Pancreas (tissue), 10 donors: ENCODE measurements around the gene GLB1L3. TPM values are rescaled to one million over a fixed set of nuclear protein-coding genes. Genes with fewer than 3 reads are reported as not detected.

ENCODE experiments used
- ATAC-seq, 4 donors: fragments of 200-7000 bp; cut with Tn5 transposase; one replicate each; pipeline versions ENCODE4 v1.8.0 to v1.9.1; 2020; ENCODE audit warnings: mild to moderate bottlenecking in 4 of 4, moderate library complexity in 4 of 4
- DNase-seq, 6 donors: peaks; one replicate each; pipeline ENCODE4 v3.0.0-alpha.2; 2020
- FAIRE-seq: peaks from 2 replicates; lab custom pipeline; 2012; peaks lifted over from hg19 to GRCh38; lab: Jason Lieb, UNC
- H3K27ac ChIP-seq, 4 donors: fragments of 200-600 bp; sonication (generic); 1 replicate in 3 of 4; 2 replicates in 1 of 4; pipeline versions ENCODE4 v1.5.0 to v1.8.0; 2020
- H3K27me3 ChIP-seq, 4 donors: fragments of 200-600 bp; one replicate each; pipeline ENCODE4 v1.8.0; 2021
- H3K36me3 ChIP-seq, 3 donors: fragments of 200-600 bp; sonication (generic) in 1 of 3; one replicate each; pipeline versions ENCODE4 v1.5.0 to v1.8.0; 2020 to 2021
- H3K4me1 ChIP-seq, 3 donors: fragments of 200-600 bp; one replicate each; pipeline ENCODE4 v1.8.0; 2021
- H3K4me3 ChIP-seq, 4 donors: fragments of 200-600 bp; sonication (generic) in 2 of 4; one replicate each; pipeline versions ENCODE4 v1.5.0 to v1.8.0; 2020 to 2021
- H3K9me3 ChIP-seq, 4 donors: fragments of 200-600 bp; one replicate each; pipeline ENCODE4 v1.8.0; 2021
- CTCF ChIP-seq, 4 donors: fragments of 200-600 bp; sonication (generic) in 3 of 4; IDR thresholded peaks; one replicate each; pipeline versions ENCODE4 v1.5.0 to v1.8.0; 2021; ENCODE audit warnings: antibody characterized with exemption in 4 of 4
- WGBS, 2 donors: extraction: QIAGEN DNeasy Blood & Tissue Kit; methylation state at CpG; one replicate each; pipeline ENCODE4 v1.1.7; 2013; 5-methylcytosine and 5-hydroxymethylcytosine counted together
- intact Hi-C, 3 donors: fragments of 100-400 bp; cut with DNase I; formaldehyde crosslinking; loops; one replicate each; pipeline versions ENCODE4 v1.11.1 to v1.14.2; 2022
- polyA plus RNA-seq, 2 donors: library from polyadenylated mRNA; stranded (reverse); fragments of 200-250 nt; gene quantifications; one replicate each; pipeline ENCODE4 v1.2.3, GENCODE V29; 2013
- total RNA-seq, 6 donors: library from RNA; stranded (reverse); fragmentation: NEBNext Ultra II Directional in 4 of 6; extraction: Animal tissue kit (Norgen Biotek cat#: 25700) in 4 of 6; gene quantifications; one replicate each; pipeline versions ENCODE4 v1.2.1 to v1.2.4, GENCODE V29; 2021 to 2023
- donor health status: healthy with polysubstance abuse.
- donor health status: DM: no; HTN: no; CAD: no; lungs with moderate emphysema.
- donor health status: DM: no; HTN: no; CAD: no.
- donor health status: control.
- donor health status: control.
- donor health status: Bipolar disorder and iron deficiency.
- donor health status: DM: yes; HTN: yes; CAD: no.
- donor health status: DM: no; HTN: no; CAD: no.
- donor health status: DM: no; HTN: no; CAD: no.
- donor health status: DM: yes; HTN: yes; CAD: no.

The GLB1L3 gene
- total and polyA plus RNA-seq, 8 donors, result 0.12 to 0.38 (median 0.14) TPM; not detected in 4

- no peaks in the 10 kb centered on the region for H3K27me3 ChIP-seq
- no peaks in the 10 kb centered on the region for H3K9me3 ChIP-seq
- H3K27ac ChIP-seq, result no peak overlapping the region
- H3K4me3 ChIP-seq, result no peak overlapping the region
- TF ChIP-seq CTCF (IDR thresholded peaks at IDR 0.05), result no peak
- WGBS, 2 donors, result 86 to 87% methylated on average over 25 to 26 of the region's 26 CpGs
- intact Hi-C loops, result no loop called here
- no peaks in the 10 kb centered on the region for H3K36me3 ChIP-seq
- FAIRE-seq, result no peak
- peak in 1 of 6 donors; percentile 48 for DNase-seq
- no peak for ATAC-seq
- H3K4me1 ChIP-seq, result no peaks in the 10 kb centered on the region
Observed at GRCh38 chr11:134361661-134362060, 85.5 kb downstream of the GLB1L3 start.

GRCh38 chr11:134362192-134362901 lies 86.2 kb downstream of the GLB1L3 start:
- intact Hi-C loops, result no loop called here
- no peaks in the 10 kb centered on the region for H3K9me3 ChIP-seq
- H3K27ac ChIP-seq, result no peak overlapping the region
- peak in 1 of 6 donors; percentile 34 for DNase-seq
- H3K27me3 ChIP-seq, result no peaks in the 10 kb centered on the region
- H3K4me3 ChIP-seq, result no peak overlapping the region
- H3K36me3 ChIP-seq, result no peaks in the 10 kb centered on the region
- H3K4me1 ChIP-seq, result no peaks in the 10 kb centered on the region
- 89 to 92% methylated on average over 31 to 32 of the region's 32 CpGs for WGBS, 2 donors
- no peak for FAIRE-seq
- no peak for TF ChIP-seq CTCF (IDR thresholded peaks at IDR 0.05)
- ATAC-seq, result no peak

GRCh38 chr11:134363161-134363560 lies 87.0 kb downstream of the GLB1L3 start:
- no peak for FAIRE-seq
- no peak for TF ChIP-seq CTCF (IDR thresholded peaks at IDR 0.05)
- no peaks in the 10 kb centered on the region for H3K9me3 ChIP-seq
- no peak overlapping the region for H3K27ac ChIP-seq
- H3K27me3 ChIP-seq, result no peaks in the 10 kb centered on the region
- 91 to 97% methylated on average over 9 of the region's 9 CpGs for WGBS, 2 donors
- ATAC-seq, result no peak
- no peaks in the 10 kb centered on the region for H3K36me3 ChIP-seq
- no peak overlapping the region for H3K4me3 ChIP-seq
- no peaks in the 10 kb centered on the region for H3K4me1 ChIP-seq
- peak in 1 of 6 donors; percentile 39 for DNase-seq
- intact Hi-C loops, result no loop called here

GRCh38 chr11:134363592-134363991 lies 87.4 kb downstream of the GLB1L3 start:
- Histone ChIP-seq H3K4me1 (no peaks in the 10 kb centered on the region), H3K36me3 (no peaks in the 10 kb centered on the region), H3K4me3 (no peak overlapping the region), H3K27ac (no peak overlapping the region), H3K27me3 (no peaks in the 10 kb centered on the region), H3K9me3 (no peaks in the 10 kb centered on the region)
- intact Hi-C loops, result no loop called here
- TF ChIP-seq CTCF (IDR thresholded peaks at IDR 0.05), result no peak
- DNase-seq (peak in 1 of 6 donors; percentile 9), FAIRE-seq (no peak), ATAC-seq (no peak)
- 81 to 82% methylated on average over 7 of the region's 7 CpGs for WGBS, 2 donors

GRCh38 chr11:134364261-134364660 lies 88.1 kb downstream of the GLB1L3 start:
- no peak for FAIRE-seq
- no peaks in the 10 kb centered on the region for H3K9me3 ChIP-seq
- no peaks in the 10 kb centered on the region for H3K36me3 ChIP-seq
- no peaks in the 10 kb centered on the region for H3K4me1 ChIP-seq
- ATAC-seq, result no peak
- H3K27ac ChIP-seq, result no peak overlapping the region
- 87% methylated on average over 9 of the region's 9 CpGs for WGBS, 2 donors
- intact Hi-C loops, result no loop called here
- TF ChIP-seq CTCF (IDR thresholded peaks at IDR 0.05), result no peak
- H3K27me3 ChIP-seq, result no peaks in the 10 kb centered on the region
- H3K4me3 ChIP-seq, result no peak overlapping the region
- DNase-seq, result peak in 1 of 6 donors; percentile 38
